ENCODE data around the gene RTKN. TPM values are rescaled to one million over a fixed set of nuclear protein-coding genes. Genes with fewer than 3 reads are reported as not detected.
A peak's percentile ranks its signal among the peaks of the same experiment; 100 is the strongest.

The RTKN gene
- total and polyA plus RNA-seq, 2 of the 13 experiments (the other 11 are each of a cell fraction or from before 2014, with no cell fraction given) = 159 to 166 TPM

- TF ChIP-seq, protein P1, sequence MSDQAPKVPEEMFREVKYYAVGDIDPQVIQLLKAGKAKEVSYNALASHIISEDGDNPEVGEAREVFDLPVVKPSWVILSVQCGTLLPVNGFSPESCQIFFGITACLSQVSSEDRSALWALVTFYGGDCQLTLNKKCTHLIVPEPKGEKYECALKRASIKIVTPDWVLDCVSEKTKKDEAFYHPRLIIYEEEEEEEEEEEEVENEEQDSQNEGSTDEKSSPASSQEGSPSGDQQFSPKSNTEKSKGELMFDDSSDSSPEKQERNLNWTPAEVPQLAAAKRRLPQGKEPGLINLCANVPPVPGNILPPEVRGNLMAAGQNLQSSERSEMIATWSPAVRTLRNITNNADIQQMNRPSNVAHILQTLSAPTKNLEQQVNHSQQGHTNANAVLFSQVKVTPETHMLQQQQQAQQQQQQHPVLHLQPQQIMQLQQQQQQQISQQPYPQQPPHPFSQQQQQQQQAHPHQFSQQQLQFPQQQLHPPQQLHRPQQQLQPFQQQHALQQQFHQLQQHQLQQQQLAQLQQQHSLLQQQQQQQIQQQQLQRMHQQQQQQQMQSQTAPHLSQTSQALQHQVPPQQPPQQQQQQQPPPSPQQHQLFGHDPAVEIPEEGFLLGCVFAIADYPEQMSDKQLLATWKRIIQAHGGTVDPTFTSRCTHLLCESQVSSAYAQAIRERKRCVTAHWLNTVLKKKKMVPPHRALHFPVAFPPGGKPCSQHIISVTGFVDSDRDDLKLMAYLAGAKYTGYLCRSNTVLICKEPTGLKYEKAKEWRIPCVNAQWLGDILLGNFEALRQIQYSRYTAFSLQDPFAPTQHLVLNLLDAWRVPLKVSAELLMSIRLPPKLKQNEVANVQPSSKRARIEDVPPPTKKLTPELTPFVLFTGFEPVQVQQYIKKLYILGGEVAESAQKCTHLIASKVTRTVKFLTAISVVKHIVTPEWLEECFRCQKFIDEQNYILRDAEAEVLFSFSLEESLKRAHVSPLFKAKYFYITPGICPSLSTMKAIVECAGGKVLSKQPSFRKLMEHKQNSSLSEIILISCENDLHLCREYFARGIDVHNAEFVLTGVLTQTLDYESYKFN (CRISPR knock-in tag; conservative IDR thresholded peaks at IDR 0.05) = peak; percentile 51
- TF ChIP-seq FUBP1 (CRISPR knock-in tag; IDR thresholded peaks at IDR 0.05; ENCODE audit: borderline replicate concordance) (no peak), MIXL1 (CRISPR knock-in tag; IDR thresholded peaks at IDR 0.05) (peak; percentile 38; the same call in 1 of the 2 replicates), EP300 (IDR thresholded peaks at IDR 0.05; ENCODE audit: low read depth in 2 of 2, low read length in 2 of 2) (peak in 1 of 2 experiments; percentile 73; a peak in 1 of 4 replicates), EP300 (CRISPR knock-in tag; IDR thresholded peaks at IDR 0.05; ENCODE audit: borderline replicate concordance) (peak; percentile 41; the same call in 1 of the 2 replicates), HNF4G (IDR thresholded peaks at IDR 0.05; ENCODE audit: borderline replicate concordance, low read depth, low read length) (peak; percentile 31; the same call in 1 of the 2 replicates), HNF4G (CRISPR knock-in tag; IDR thresholded peaks at IDR 0.05; ENCODE audit: borderline replicate concordance, low read depth) (no peak), XRCC5 (optimal IDR thresholded peaks at IDR 0.05; ENCODE audit: low read length) (no peak), HMG20B (CRISPR knock-in tag; conservative IDR thresholded peaks at IDR 0.05) (no peak), HOXA3 (CRISPR knock-in tag; IDR thresholded peaks at IDR 0.05) (peak; percentile 66), NCOA2 (CRISPR knock-in tag; IDR thresholded peaks at IDR 0.05) (peak; percentile 48; the same call in 1 of the 2 replicates), TEAD3 (CRISPR knock-in tag; optimal IDR thresholded peaks at IDR 0.05; ENCODE audit: borderline replicate concordance) (peak; percentile 87), CEBPG (CRISPR knock-in tag; IDR thresholded peaks at IDR 0.05) (peak; percentile 74), JUND (CRISPR knock-in tag; IDR thresholded peaks at IDR 0.05) (peak; percentile 3; the same call in 1 of the 2 replicates), PRMT3 (CRISPR knock-in tag; IDR thresholded peaks at IDR 0.05; ENCODE audit: borderline replicate concordance, low read depth) (no peak), ZNF775 (CRISPR knock-in tag; IDR thresholded peaks at IDR 0.05; ENCODE audit: borderline replicate concordance) (no peak), RERE (CRISPR knock-in tag; IDR thresholded peaks at IDR 0.05; ENCODE audit: low read depth) (peak; percentile 55; the same call in 1 of the 2 replicates), ZBTB43 (CRISPR knock-in tag; conservative IDR thresholded peaks at IDR 0.05) (peak; percentile 99)
These were observed 44.4 kb upstream of the RTKN start (continued) for GRCh38 chr2:74486141-74486540.
